Epithelial cell of prostate (primary cell): Measurements from ENCODE around the gene SPEF2.
"Not testable (repeated sequence)": the region's sequence is repeated elsewhere in the genome, so short reads cannot be mapped to it uniquely, and the experiment has no call there.

Source experiments
- DNase-seq: peaks from one replicate; pipeline ENCODE4 v3.0.0-alpha.2; 2011; ENCODE audit warnings: low read depth, low spot score
- H3K27ac ChIP-seq: fragments of 450-650 bp; 2 replicates; pipeline ENCODE4 v1.5.1; 2017; ENCODE audit warnings: mild to moderate bottlenecking

The SPEF2 gene

GRCh38 chr5:35845508-35845907 is 227.8 kb downstream of the SPEF2 start:
- not testable (repeated sequence) for DNase-seq, H3K27ac ChIP-seq

- H3K27ac ChIP-seq: no peak overlapping the region
- no peak for DNase-seq
These were observed 229.8 kb downstream of the SPEF2 start for GRCh38 chr5:35847491-35847890.

GRCh38 chr5:35847961-35848360 is 230.3 kb downstream of the SPEF2 start:
- DNase-seq: no peak
- no peak overlapping the region for H3K27ac ChIP-seq

GRCh38 chr5:35849860-35850259 is 232.2 kb downstream of the SPEF2 start:
- no peak for DNase-seq
- no peak overlapping the region for H3K27ac ChIP-seq

GRCh38 chr5:35850967-35851680 is 233.5 kb downstream of the SPEF2 start:
- no peak for DNase-seq
- no peak overlapping the region for H3K27ac ChIP-seq

GRCh38 chr5:35852084-35852734 is 234.5 kb downstream of the SPEF2 start:
- no peak overlapping the region for H3K27ac ChIP-seq
- no peak for DNase-seq

- DNase-seq: no peak
- H3K27ac ChIP-seq: no peak overlapping the region
These were observed 235.1 kb downstream of the SPEF2 start for GRCh38 chr5:35852773-35853172.

- DNase-seq: no peak
These were observed 236.0 kb downstream of the SPEF2 start for GRCh38 chr5:35853631-35854030.

GRCh38 chr5:35854248-35854647 is 236.6 kb downstream of the SPEF2 start:
- no peak for DNase-seq
- no peak overlapping the region for H3K27ac ChIP-seq

More at GRCh38 chr5:35853631-35854030, 236.0 kb downstream of the SPEF2 start:
- no peak overlapping the region for H3K27ac ChIP-seq

- no peak overlapping the region for H3K27ac ChIP-seq
- no peak for DNase-seq
These were observed 237.5 kb downstream of the SPEF2 start for GRCh38 chr5:35855187-35855586.

- peak overlapping the region; percentile 58 for H3K27ac ChIP-seq
- not testable (repeated sequence) for DNase-seq
These were observed 238.6 kb downstream of the SPEF2 start for GRCh38 chr5:35856186-35856764.

- no peak for DNase-seq
- peak within 1 kb of the TSS; percentile 58 for H3K27ac ChIP-seq
These were observed 239.2 kb downstream of the SPEF2 start, which contains the start of gene IL7R for GRCh38 chr5:35856765-35857351. Gene IL7R, plus strand, starts transcription at chr5:35856891. Its CDS starts 87 bp downstream, at chr5:35856978.

- peak; percentile 40 for DNase-seq
- peak overlapping the region; percentile 58 for H3K27ac ChIP-seq
These were observed 240.0 kb downstream of the SPEF2 start for GRCh38 chr5:35857606-35858205.

GRCh38 chr5:35859101-35859661 is 241.5 kb downstream of the SPEF2 start:
- H3K27ac ChIP-seq: no peak overlapping the region
- no peak for DNase-seq

- DNase-seq: no peak
- no peak overlapping the region for H3K27ac ChIP-seq
These were observed 243.0 kb downstream of the SPEF2 start for GRCh38 chr5:35860686-35861085.

GRCh38 chr5:35861718-35862117 is 244.1 kb downstream of the SPEF2 start:
- no peak overlapping the region for H3K27ac ChIP-seq
- no peak for DNase-seq

- H3K27ac ChIP-seq: no peak overlapping the region
- no peak for DNase-seq
These were observed 244.5 kb downstream of the SPEF2 start for GRCh38 chr5:35862126-35862525.

- DNase-seq: peak; percentile 27
- H3K27ac ChIP-seq: no peak overlapping the region
These were observed 245.5 kb downstream of the SPEF2 start for GRCh38 chr5:35863159-35863558.
